Measurements from ENCODE around the gene OAS3. TPM values are rescaled to one million over a fixed set of nuclear protein-coding genes. Genes with fewer than 3 reads are reported as not detected.

Gene OAS3
- total and polyA plus RNA-seq, 2 donors (not counting 1 experiment from before 2014, with no cell fraction given) = 16.5 to 24.9 TPM

- peaks cover 10 to 18% of the 10 kb centered on the region in 2 donors for H3K4me1 ChIP-seq (ENCODE audit: control insufficient read depth in 2 of 2, insufficient read depth in 2 of 2, low read length in 2 of 2)
- H3K4me2 ChIP-seq (replicated peaks; ENCODE audit: low read depth, low read length, poor library complexity, severe bottlenecking) = no peak overlapping the region
- Mint-ChIP-seq H3K27ac (peak overlapping the region; percentile 67), H3K4me1 (peaks cover 38% of the 10 kb centered on the region), H3K27me3 (no peaks in the 10 kb centered on the region), H3K4me3 (no peak overlapping the region), H3K9me3 (ENCODE audit: insufficient read depth) (peaks cover 2% of the 10 kb centered on the region)
- H4K20me1 ChIP-seq (ENCODE audit: control insufficient read depth, insufficient read depth, low read length, poor library complexity, severe bottlenecking) = peaks cover 22% of the 10 kb centered on the region
- H3K27me3 ChIP-seq (replicated peaks in 1 of 4; ENCODE audit: control extremely low read depth in 1 of 4, control insufficient read depth in 3 of 4, insufficient read depth in 4 of 4, low read length in 3 of 4) = no peaks in the 10 kb centered on the region
- ChIA-PET POLR2A (interaction anchor here (0.5 kb wide), 1 partner anchor 240 kb away, joined by 7 read pairs; no protein-coding TSS in a partner anchor), CTCF (interaction anchor here (0.6 to 6.5 kb wide), 9 partner anchors 9 to 184 kb away, joined by 3 to 56 read pairs (median 8); partner anchors contain the start of gene OAS2)
- peak overlapping the region in 1 of 2 donors; percentile 21 for H3K27ac ChIP-seq (ENCODE audit: low read length in 2 of 2)
- H3K36me3 ChIP-seq (replicated peaks in 1 of 2; ENCODE audit: control extremely low read depth in 1 of 2, control insufficient read depth in 1 of 2, extremely low read depth in 1 of 2, insufficient read depth in 2 of 2, low read length in 1 of 2) = peaks cover 0 to 70% of the 10 kb centered on the region in 2 experiments
- H2AFZ ChIP-seq (ENCODE audit: insufficient read depth, low read depth, low read length, poor library complexity, severe bottlenecking) = no peak overlapping the region
- H3K4me3 ChIP-seq (ENCODE audit: control extremely low read depth in 1 of 5, extremely low read depth in 1 of 5, insufficient read depth in 1 of 5, low read depth in 2 of 5, low read length in 4 of 5) = no peak overlapping the region
- no peak overlapping the region for H3K9ac ChIP-seq (ENCODE audit: low read length)
- H3K9me3 ChIP-seq (ENCODE audit: control extremely low read depth in 1 of 3, control insufficient read depth in 2 of 3, insufficient read depth in 1 of 3, low read length in 2 of 3) = peaks cover under 1 to 3% (median 1%) of the 10 kb centered on the region in 3 donors
- intact Hi-C loops (cut with micrococcal nuclease) = no loop called here
- ATAC-seq (ENCODE audit: low read depth) (no peak), DNase-seq (no peak)
- no peak for TF ChIP-seq EZH2 (IDR thresholded peaks at IDR 0.05; ENCODE audit: borderline replicate concordance, insufficient read depth, low read depth, low read length, poor library complexity, severe bottlenecking)
- TF ChIP-seq, protein P1, sequence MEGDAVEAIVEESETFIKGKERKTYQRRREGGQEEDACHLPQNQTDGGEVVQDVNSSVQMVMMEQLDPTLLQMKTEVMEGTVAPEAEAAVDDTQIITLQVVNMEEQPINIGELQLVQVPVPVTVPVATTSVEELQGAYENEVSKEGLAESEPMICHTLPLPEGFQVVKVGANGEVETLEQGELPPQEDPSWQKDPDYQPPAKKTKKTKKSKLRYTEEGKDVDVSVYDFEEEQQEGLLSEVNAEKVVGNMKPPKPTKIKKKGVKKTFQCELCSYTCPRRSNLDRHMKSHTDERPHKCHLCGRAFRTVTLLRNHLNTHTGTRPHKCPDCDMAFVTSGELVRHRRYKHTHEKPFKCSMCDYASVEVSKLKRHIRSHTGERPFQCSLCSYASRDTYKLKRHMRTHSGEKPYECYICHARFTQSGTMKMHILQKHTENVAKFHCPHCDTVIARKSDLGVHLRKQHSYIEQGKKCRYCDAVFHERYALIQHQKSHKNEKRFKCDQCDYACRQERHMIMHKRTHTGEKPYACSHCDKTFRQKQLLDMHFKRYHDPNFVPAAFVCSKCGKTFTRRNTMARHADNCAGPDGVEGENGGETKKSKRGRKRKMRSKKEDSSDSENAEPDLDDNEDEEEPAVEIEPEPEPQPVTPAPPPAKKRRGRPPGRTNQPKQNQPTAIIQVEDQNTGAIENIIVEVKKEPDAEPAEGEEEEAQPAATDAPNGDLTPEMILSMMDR (IDR thresholded peaks at IDR 0.05) = no peak
- WGBS (ENCODE audit: insufficient coverage) = 91% methylated on average over 1 of the region's 1 CpG
- H3K79me2 ChIP-seq (ENCODE audit: control insufficient read depth, insufficient read depth, low read length) = peaks cover 43% of the 10 kb centered on the region
Measured at GRCh38 chr12:112989806-112990205, 51.5 kb downstream of the OAS3 start.
